ENCODE data around the gene ARRB2. TPM values are rescaled to one million over a fixed set of nuclear protein-coding genes. Genes with fewer than 3 reads are reported as not detected.

ARRB2 gene
- polyA plus RNA-seq, 1 donor (not counting 4 experiments of a cell fraction or from before 2014, with no cell fraction given): 11.5 TPM

DNA sequence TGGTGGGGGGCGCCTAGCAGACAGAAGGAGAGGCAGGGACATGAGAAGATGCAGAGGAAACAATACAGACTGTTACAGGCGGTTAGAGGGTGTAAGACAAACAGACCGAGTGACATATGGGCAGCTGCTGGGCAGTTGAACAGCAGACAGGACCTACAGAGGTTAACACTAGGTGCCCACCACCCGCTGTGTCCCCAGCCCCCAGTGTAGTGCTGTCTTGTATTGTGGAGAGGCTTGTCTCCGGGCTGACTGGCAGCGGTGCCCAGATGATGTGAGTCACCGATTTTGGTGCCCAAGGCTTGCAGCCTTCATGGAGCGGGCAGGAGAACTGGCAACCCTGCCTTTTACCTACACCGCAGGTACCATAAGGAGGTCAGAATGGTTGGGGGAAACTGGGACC lies 31.7 kb downstream of the ARRB2 start:
- H4K20me1 ChIP-seq (ENCODE audit: control insufficient read depth, extremely low read depth, insufficient read depth, low read length): no peaks in the 10 kb centered on the region
- TF ChIP-seq EZH2 (IDR thresholded peaks at IDR 0.05; ENCODE audit: low read length) (no peak), CTCF (optimal IDR thresholded peaks at IDR 0.05 in 1 of 3, IDR thresholded peaks at IDR 0.05 in 1 of 3, conservative IDR thresholded peaks at IDR 0.05 in 1 of 3; ENCODE audit: extremely low read depth in 1 of 3, insufficient read depth in 2 of 3, low read length in 3 of 3) (no peak)
- dilution Hi-C loops (cut with MboI; ENCODE audit: extremely low pct_ligation_motif_present, low sequenced_read_pairs): no loop called here
- no peak overlapping the region for H3K27ac ChIP-seq (ENCODE audit: control insufficient read depth, insufficient read depth, low read length)
- H3K4me3 ChIP-seq (ENCODE audit: control insufficient read depth in 2 of 3, extremely low read depth in 1 of 3, insufficient read depth in 2 of 3, low read depth in 1 of 3, low read length in 3 of 3): no peak overlapping the region
- no peaks in the 10 kb centered on the region for H3K36me3 ChIP-seq (ENCODE audit: control insufficient read depth in 2 of 2, extremely low read depth in 1 of 2, insufficient read depth in 2 of 2, low read length in 2 of 2)
- H3K27me3 ChIP-seq (ENCODE audit: control insufficient read depth, extremely low read depth, insufficient read depth, low read length): peaks cover 20% of the 10 kb centered on the region
- FAIRE-seq (no peak), DNase-seq (ENCODE audit: low read depth, low spot score) (no peak)
- H3K79me2 ChIP-seq (ENCODE audit: control insufficient read depth, insufficient read depth, low read length): no peaks in the 10 kb centered on the region
- H3K9ac ChIP-seq (ENCODE audit: control insufficient read depth, extremely low read depth, insufficient read depth, low read length): no peak overlapping the region
- peaks cover 2% of the 10 kb centered on the region for H3K9me1 ChIP-seq (ENCODE audit: control insufficient read depth, extremely low read depth, insufficient read depth, low read length)
- H3K4me2 ChIP-seq (ENCODE audit: control insufficient read depth, extremely low read depth, insufficient read depth, low read depth, low read length): no peak overlapping the region
- H3K4me1 ChIP-seq (ENCODE audit: control insufficient read depth, extremely low read depth, insufficient read depth, low read length): peaks cover 14% of the 10 kb centered on the region
- no peak overlapping the region for H2AFZ ChIP-seq (ENCODE audit: control insufficient read depth, low read length)
- no peaks in the 10 kb centered on the region for H3K9me3 ChIP-seq (ENCODE audit: control insufficient read depth, low read depth, low read length)

- DNase-seq (ENCODE audit: low read depth, low spot score): no peak
- Histone ChIP-seq H3K4me3 (ENCODE audit: control insufficient read depth in 2 of 3, extremely low read depth in 1 of 3, insufficient read depth in 2 of 3, low read depth in 1 of 3, low read length in 3 of 3) (no peak overlapping the region), H3K27me3 (ENCODE audit: control insufficient read depth, extremely low read depth, insufficient read depth, low read length) (peaks cover 20% of the 10 kb centered on the region), H3K4me2 (ENCODE audit: control insufficient read depth, extremely low read depth, insufficient read depth, low read depth, low read length) (no peak overlapping the region), H3K27ac (ENCODE audit: control insufficient read depth, insufficient read depth, low read length) (no peak overlapping the region), H3K36me3 (ENCODE audit: control insufficient read depth in 2 of 2, extremely low read depth in 1 of 2, insufficient read depth in 2 of 2, low read length in 2 of 2) (no peaks in the 10 kb centered on the region), H3K4me1 (ENCODE audit: control insufficient read depth, extremely low read depth, insufficient read depth, low read length) (peaks cover 14% of the 10 kb centered on the region), H3K9ac (ENCODE audit: control insufficient read depth, extremely low read depth, insufficient read depth, low read length) (no peak overlapping the region), H3K9me1 (ENCODE audit: control insufficient read depth, extremely low read depth, insufficient read depth, low read length) (peaks cover 2% of the 10 kb centered on the region), H3K79me2 (ENCODE audit: control insufficient read depth, insufficient read depth, low read length) (no peaks in the 10 kb centered on the region), H3K9me3 (ENCODE audit: control insufficient read depth, low read depth, low read length) (no peaks in the 10 kb centered on the region), H2AFZ (ENCODE audit: control insufficient read depth, low read length) (no peak overlapping the region), H4K20me1 (ENCODE audit: control insufficient read depth, extremely low read depth, insufficient read depth, low read length) (no peaks in the 10 kb centered on the region)
- dilution Hi-C loops (cut with MboI; ENCODE audit: extremely low pct_ligation_motif_present, low sequenced_read_pairs): no loop called here
- no peak for FAIRE-seq
- no peak for TF ChIP-seq CTCF (optimal IDR thresholded peaks at IDR 0.05 in 1 of 3, IDR thresholded peaks at IDR 0.05 in 1 of 3, conservative IDR thresholded peaks at IDR 0.05 in 1 of 3; ENCODE audit: extremely low read depth in 1 of 3, insufficient read depth in 2 of 3, low read length in 3 of 3)
- TF ChIP-seq EZH2 (IDR thresholded peaks at IDR 0.05; ENCODE audit: low read length): no peak
These were observed 32.2 kb downstream of the ARRB2 start for GRCh38 chr17:4742629-4743028.
